Measurements from ENCODE around the gene SDK1.
"Not testable (repeated sequence)": the region's sequence is repeated elsewhere in the genome, so short reads cannot be mapped to it uniquely, and the experiment has no call there.

SDK1 gene

DNA sequence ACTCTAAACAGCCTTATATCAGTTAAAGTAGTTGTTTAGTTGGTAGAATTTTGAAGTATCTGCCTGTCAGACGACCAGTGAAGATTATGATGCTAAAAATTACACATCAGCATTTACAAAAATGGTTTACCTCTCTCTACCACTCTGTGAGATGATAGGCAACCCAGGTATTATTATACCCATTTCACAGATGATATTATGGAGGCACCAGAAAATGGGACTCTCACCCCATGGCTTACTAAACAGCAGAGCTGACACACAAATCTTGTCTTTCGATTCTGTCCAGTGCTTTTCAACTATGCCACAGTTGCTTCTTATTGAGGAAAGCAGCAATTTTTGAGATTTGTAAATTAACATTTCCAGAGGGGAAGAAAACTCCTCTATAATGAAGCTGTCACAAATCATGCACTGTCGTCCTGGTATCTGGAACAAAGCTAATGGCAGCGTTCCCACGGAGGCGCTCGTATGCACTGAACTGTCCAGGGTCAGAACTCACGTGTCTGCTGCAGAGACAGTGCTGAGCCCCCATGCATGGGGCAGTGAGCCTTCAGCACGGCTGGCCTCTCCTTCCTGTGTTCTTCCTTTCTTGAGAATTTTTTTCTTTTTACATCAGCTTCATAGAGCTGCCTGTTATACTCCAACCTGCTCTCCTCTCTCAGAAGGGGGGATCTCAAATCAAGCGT, 381.1 kb downstream of the SDK1 start:
- no peak for DNase-seq (ENCODE audit: low read depth)
- no peak overlapping the region for H3K4me3 ChIP-seq (ENCODE audit: low read depth, low read length)

DNA sequence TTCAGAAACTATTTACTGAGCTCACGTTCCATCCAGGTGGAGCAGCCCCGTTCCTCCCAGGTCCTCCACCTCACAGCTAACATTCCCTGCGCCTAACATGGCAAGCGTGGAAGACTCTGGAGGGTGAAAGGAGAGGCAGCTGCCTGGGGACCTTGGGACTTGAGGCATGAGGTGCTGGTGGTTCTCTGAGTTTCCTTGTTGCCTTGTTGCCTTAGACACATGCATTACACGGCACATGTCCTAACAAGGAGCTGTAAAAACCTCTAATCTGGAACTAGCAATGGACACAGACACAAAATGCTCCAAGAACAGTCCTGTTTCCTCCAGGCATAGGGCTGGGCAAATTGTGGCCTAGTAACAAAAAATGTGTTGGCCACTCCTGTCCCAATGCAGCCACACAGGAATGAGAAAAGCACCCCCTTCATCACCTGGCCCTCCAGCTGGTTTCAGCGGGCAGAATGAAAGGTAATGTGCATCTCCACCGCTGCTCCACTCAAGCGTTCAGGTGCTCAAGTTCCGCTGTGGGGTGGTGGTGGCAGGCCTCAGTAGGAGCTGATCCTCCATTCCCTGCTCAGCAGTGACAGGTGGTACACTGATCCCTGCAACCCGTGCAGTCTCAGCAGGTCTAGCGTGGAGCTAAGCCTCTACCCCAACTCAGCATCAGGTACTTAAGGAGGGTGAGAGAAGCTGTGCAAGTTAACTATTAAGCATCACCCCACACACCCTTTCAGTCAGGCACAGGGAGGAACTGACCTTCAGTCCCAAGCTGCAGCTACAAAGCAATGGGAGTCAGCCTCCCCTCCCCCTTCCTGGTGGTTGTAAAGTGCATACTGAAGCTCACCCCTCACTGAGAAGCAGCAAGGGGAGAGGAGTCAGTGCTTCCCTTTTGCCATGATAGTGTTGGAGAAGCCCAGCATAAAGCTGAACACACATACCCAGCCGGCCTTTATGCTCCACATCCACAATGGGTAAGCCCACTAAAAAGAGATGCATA, 382.8 kb downstream of the SDK1 start:
- no peak for DNase-seq (ENCODE audit: low read depth)
- H3K4me3 ChIP-seq (ENCODE audit: low read depth, low read length), result no peak overlapping the region

DNA sequence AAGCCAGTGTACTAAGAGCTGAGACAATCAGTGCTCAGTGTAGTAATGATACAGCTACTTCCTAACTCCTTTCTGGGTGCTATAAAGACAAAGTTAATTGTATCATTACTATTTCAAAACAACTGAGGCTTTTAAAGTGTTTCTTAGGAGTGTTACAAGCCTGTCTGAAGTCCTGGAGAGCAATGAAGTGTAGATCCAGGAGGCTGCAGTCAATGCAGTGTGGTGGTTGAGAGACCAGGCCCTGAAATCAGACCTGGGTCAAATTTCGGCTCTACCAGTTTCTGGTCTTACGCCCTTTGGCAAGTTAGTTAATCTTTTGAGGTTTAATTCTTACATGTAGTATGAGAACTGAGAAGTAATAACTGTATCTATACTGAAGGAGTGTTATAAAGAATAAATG, 387.0 kb downstream of the SDK1 start:
- no peak for DNase-seq (ENCODE audit: low read depth)
- H3K4me3 ChIP-seq (ENCODE audit: low read depth, low read length), result no peak overlapping the region

DNA sequence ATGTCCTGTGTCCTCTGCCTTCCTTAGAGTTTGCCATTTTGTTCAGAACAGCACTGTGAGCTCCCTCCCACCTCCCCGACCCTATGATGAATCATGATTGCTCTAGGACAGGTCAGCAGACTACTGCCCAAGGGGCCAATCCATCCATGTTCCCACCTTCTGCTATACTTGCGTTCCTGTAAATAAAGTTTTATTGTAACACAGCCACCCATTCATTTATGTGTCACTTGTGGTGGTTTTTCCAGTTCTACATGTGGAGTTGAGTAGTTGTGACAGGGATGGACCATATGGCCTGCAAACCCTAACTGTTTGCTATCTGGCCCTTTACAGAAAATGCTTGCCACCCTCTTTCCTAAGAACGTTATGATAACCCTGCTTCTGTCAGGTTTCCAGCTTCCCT, 387.8 kb downstream of the SDK1 start:
- H3K4me3 ChIP-seq (ENCODE audit: low read depth, low read length), result no peak overlapping the region
- DNase-seq (ENCODE audit: low read depth), result no peak

DNA sequence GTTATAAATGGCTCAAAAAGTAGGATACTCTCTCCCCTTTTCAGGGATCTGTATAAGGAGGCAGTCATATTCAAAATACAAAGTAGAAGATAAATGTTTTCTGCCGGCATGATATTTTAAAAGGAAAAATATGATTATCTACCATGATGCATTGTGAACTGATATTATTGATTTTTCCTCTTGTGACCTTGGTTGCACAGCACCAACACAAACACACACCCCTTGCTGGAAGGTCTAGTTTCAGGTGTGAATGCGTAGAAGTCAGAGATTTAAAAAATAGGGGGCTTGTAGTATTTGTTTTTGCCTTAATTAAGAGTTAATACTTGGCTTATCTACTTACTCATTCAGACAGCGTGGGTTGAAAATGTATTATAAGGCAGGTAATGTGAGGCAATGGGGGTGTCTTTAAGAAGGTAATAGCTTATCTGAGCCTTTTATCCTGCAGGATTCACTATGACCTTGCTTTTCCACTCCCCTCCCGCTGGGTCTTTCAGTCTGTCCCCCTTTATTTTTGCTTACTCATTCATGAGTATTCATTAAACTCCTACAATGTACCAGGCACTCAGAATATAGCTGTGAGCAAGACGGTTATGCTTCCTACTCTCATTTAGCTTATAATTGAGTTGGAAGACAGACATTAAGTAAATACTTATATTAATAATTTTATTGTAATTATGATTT, 390.6 kb downstream of the SDK1 start:
- no peak for DNase-seq (ENCODE audit: low read depth)

DNA sequence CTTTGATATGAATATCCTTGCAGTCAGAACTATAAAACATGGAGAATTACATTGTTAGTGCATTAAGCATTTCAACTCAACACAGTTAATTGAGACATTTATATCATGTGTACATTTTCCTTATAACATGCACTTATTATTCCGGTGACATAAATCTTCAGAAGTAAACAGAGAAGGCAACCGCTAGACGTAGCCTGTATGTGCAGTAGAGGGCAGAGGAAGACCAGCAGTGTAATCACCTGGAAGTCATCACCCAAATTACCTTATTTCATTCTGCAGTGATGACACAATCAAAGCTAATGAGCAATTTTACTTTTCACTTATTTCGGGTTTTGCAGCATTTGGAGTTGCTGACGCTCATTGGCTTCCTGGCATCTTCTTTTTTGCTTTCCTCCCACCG, 394.6 kb downstream of the SDK1 start:
- H3K4me3 ChIP-seq (ENCODE audit: low read depth, low read length), result no peak overlapping the region
- no peak for DNase-seq (ENCODE audit: low read depth)

More for the DNA sequence above, 390.6 kb downstream of the SDK1 start:
- no peak overlapping the region for H3K4me3 ChIP-seq (ENCODE audit: low read depth, low read length)

DNA sequence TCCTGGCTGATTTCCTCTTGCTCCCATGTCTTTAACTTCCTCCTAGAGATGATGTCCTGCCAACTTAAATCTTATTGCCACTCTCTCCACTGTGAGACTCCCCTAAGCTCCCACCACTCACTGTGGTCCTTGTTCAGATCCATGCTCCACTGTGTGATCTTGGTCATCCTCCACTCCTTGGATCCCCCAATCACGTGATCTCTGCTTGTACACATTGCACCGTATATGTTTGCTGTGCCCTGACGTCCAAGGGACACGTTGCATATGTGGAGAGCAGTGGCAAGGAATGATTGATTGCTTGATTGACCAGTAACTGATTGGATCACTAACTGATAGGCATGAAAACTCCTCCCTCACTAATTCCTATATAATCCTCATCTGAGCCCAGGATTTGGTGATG, 395.1 kb downstream of the SDK1 start:
- H3K4me3 ChIP-seq (ENCODE audit: low read depth, low read length), result no peak overlapping the region
- no peak for DNase-seq (ENCODE audit: low read depth)

DNA sequence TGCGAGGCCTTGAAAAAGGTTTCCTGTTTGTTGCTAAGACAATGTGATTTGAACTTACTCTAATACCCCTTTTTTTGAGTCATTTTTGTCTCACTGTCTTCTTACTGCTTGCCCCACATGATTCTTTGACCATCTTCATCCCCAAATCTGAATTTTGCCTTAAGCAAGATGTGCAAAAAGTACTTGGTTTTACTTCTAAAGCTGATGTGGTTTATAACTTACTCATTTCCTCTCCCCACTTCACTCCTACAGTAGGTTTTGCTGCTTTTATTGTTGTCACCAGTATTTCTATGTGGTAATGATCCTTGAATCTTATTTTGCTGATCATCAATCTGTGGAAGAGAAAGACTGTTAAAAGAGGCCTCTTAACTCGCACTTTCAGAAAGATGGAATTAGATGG, 396.4 kb downstream of the SDK1 start:
- no peak overlapping the region for H3K4me3 ChIP-seq (ENCODE audit: low read depth, low read length)
- DNase-seq (ENCODE audit: low read depth), result no peak

DNA sequence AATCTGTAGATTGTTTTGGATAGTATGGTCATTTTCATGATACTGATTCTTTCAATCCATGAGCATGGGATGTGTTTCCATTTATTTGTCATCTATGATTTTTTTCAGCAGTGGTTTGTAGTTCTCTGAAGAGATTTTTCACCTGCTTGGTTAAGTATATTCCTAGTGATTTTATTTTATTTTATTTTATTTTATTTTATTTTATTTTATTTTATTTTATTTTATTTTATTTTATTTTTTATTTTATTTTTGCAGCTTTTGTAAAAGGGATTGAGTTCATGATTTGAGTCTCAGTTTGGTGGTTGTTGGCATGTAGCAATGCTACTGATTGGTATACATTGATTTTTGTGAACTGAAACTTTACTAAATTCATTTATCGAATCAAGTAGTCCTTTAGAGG, 404.2 kb downstream of the SDK1 start:
- no peak for DNase-seq (ENCODE audit: low read depth)
- H3K4me3 ChIP-seq (ENCODE audit: low read depth, low read length), result no peak overlapping the region

DNA sequence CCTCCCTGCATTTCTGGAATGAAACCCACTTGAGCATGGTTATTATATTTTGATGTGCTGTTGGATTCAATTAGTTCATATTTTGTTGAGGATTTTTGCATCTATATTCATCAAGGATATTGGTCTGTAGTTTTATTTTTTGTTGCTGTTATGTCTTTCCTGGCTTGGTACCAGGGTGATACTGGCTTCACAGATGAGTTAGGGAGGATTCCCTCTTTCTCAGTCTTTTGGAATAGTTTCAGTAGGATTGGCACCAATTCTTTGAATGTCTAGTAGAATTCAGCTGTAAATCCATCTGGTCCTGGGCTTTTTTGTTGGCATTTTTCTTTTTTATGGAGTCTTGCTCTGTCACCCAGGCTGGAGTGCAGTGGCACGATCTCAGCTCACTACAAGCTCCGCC, 405.0 kb downstream of the SDK1 start:
- not testable (repeated sequence) for H3K4me3 ChIP-seq (ENCODE audit: low read depth, low read length); DNase-seq (ENCODE audit: low read depth)

DNA sequence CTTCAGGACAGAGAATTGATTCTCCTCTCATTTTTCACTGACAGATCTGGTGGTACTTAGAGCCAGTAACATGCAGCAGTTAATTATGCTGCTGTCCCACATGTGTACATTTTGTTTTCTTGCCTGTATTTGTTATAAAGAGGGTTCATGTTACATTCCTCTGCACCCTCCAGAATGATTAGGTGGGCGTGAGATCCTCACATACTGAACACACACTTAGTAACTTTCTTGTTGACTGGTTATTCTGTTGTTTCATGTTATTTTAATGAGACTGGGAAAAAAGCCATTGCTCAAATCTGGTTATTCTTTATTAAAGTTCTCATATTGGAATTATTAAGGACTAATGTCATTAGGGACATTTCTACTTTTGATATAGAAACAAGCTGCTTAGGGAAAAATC, 409.1 kb downstream of the SDK1 start:
- DNase-seq (ENCODE audit: low read depth), result no peak
- no peak overlapping the region for H3K4me3 ChIP-seq (ENCODE audit: low read depth, low read length)

DNA sequence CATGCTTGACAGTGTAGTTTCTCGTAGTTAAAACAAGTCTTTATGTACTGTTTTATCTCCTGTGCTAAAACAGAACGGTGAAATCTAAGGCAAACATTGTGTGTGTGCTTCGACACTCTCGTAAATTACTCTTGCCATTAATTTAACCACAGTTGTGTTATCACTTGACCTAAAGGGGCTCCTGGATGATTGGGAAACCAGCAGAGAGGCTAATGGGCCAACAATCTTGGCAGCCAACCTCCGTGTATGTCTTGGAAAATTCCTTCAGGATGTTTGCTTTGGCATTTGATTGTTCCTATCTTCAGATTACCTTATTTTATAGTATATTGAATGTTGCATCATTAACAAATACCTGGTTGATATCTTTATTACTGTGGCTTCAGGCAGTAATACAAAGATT, 409.5 kb downstream of the SDK1 start:
- no peak for DNase-seq (ENCODE audit: low read depth)
- H3K4me3 ChIP-seq (ENCODE audit: low read depth, low read length), result no peak overlapping the region

DNA sequence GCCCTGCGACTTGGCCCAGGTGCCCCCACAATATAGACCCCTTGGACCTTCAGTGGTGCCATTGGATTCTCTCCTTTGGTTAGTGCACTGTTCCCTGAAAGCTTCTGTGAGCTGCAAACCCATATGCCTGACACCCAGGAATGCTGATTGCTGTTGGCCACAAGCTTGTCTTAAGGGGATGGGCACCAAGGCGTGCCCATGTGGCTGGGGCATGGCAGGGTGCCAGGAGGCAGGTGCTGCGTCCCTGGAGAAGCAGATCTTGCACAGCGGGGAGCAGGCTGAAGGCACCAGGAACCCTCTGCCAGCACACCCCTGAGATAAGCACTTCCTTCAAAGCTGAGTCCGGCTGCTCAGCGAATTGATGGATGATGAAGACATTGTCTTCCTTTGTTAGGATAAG, 411.8 kb downstream of the SDK1 start:
- DNase-seq (ENCODE audit: low read depth), result no peak
- H3K4me3 ChIP-seq (ENCODE audit: low read depth, low read length), result no peak overlapping the region

DNA sequence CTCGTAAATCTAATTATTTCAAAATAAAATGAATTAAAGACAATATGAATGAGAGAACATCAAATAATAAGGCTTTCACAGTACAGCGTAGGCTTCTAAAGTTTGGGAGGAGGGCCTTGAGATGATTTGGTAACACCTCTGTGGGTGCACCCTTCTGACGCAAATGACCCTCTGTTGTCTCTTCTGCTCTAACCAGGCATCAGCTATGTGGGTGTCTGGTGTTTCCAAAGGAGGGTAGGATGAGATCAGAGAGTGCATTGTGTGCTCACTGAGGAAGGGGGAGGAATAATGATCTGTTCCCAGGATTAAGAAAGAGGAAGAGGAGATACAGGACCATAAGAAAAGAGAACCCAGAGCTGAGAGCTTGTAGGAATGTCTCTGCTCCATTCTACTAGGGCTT, 420.4 kb downstream of the SDK1 start:
- no peak overlapping the region for H3K4me3 ChIP-seq (ENCODE audit: low read depth, low read length)
- DNase-seq (ENCODE audit: low read depth), result no peak

DNA sequence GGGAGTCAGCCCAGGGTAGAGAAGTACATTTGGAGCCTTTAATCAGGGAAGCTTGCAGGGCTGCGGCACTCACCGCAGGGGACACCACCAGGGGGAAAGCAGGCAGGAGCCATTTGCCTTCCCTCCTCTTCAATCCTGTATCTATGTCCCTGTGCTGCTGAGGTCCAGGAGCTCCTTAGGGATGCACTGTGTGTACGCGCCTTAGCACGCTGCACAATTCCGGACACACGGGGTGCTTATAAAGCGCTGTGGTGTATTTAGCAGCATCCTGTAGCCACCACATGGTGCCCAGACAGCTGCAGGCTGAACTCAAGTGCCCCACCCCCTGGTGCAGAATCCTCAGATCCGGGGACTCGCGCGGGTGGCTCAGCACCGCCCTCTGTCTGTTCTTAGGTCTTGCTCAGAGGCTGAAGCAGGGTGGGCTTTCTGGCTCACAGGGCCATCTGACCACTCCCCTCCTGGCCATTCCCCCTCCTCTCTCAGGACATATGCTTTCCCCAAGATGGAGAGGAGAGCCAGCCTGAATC, 421.4 kb downstream of the SDK1 start:
- peak; percentile 4 for DNase-seq (ENCODE audit: low read depth)
- no peak overlapping the region for H3K4me3 ChIP-seq (ENCODE audit: low read depth, low read length)

DNA sequence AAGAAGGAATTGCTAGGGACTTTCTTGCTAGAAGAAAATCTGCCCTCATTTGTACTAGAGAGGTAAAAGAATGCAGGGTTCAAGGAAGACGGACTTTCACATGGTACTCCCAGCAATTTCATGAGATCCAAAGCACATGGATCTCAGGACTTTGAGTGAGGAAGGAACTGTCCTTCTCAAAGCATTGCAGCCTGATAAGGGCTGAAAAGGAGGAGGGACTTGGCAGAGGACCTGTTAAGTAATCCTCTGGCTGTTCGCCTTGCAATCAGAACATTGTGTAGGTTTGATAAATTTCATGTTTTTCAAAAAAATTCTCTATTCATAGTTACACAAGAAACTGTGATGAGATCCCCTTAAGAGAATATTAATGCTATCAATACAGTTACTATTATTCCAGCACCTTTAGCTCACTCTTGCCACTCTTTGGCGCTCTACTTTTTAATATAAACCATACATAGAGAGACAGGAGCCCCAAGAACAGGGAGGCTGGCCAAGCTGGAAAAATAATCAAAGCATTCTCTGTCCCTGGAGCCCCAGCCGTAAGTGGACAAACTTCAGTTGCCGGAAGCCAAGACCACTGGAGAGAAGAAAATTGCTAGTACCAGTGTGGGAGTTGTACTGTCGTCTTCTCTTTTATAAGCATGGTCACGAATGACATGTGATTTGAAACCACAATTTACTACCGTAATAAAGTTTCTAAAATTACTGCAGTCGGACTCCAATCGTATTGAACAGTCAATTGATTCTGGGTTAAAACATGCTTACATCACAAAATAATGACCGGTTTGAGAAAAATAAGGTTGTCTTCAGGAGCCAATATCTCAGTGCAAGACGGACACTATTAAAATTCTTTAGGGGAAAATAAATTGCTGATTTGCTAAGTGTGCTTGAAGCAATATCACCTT, 424.4 kb downstream of the SDK1 start:
- no peak overlapping the region for H3K4me3 ChIP-seq (ENCODE audit: low read depth, low read length)
- DNase-seq (ENCODE audit: low read depth), result no peak

DNA sequence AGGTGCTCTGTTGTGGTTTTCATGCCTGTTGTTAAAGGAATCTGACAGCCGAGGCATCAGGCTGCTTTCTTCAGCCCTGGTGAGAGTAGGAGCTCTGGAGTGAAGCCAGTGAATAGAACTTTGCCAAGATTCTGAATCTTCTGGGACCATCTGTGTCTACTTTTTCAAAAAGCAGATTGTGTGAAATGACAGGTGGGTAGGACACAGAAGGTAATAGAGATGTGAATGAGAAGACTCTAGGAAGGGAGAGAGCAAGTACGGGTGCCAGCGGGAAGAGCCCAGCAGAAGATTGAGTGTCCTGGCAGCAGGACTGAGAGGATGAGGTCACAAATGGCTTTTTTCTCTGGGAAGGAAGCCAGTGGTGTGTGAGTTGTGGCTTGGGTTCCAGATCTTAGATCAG, 429.2 kb downstream of the SDK1 start:
- DNase-seq (ENCODE audit: low read depth), result no peak
- H3K4me3 ChIP-seq (ENCODE audit: low read depth, low read length), result no peak overlapping the region

DNA sequence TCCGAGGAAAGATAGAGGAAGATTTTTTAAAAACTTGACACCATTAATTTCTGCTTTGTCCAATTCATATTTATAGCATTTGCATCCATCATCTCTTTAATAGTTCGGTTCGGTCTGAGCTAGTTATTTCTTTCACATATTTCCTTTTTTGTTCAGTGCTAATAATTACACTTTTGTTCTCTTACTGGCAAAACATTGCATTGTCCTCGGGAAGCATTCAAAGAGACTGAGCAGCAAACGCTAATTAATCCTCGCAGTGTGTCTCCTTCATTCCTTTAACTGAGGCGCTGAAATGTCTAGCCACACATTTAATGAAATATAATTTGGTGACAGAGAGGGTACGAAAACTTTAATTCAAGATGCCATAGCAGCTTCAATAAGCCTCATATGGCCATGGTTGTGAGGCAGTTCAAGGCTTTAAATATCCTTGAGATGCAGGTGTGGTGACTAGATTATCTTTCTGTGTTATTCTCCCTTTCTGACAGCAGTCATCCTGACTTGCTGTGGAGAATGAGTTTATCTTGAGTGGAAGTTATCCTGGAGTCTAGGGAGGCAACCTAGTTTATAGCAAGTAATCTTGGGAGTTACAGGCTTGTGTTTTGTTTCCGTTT, 431.4 kb downstream of the SDK1 start:
- no peak overlapping the region for H3K4me3 ChIP-seq (ENCODE audit: low read depth, low read length)
- no peak for DNase-seq (ENCODE audit: low read depth)

Measured in skeletal muscle cell (primary cell).